Endothelial cell of umbilical vein (primary cell): Measurements from ENCODE around the gene TNFSF12. TPM values are rescaled to one million over a fixed set of nuclear protein-coding genes. Genes with fewer than 3 reads are reported as not detected.

Experiments used
- BruUV-seq: library from RNA; stranded (reverse); fragments of 400-500 nt; replicated peaks from 2 replicates; lab custom pipeline; 2021; lab: Mats Ljungman, UMichigan
- CTCF ChIA-PET: fragments of 300-600, 350-600 bp; sonication (Branson Sonifier 250); formaldehyde crosslinking; loops from one replicate; lab custom pipeline; 2021; ENCODE audit warnings: antibody characterized with exemption, inconsistent platforms; lab: Charles Lee
- POLR2A ChIA-PET: fragments of 300-600, 350-600 bp; sonication (Branson Sonifier 250); formaldehyde crosslinking; loops from one replicate; lab custom pipeline; 2021; ENCODE audit warnings: antibody characterized with exemption, inconsistent platforms; lab: Charles Lee
- DNase-seq: peaks from one replicate; pipeline ENCODE4 v3.0.0-alpha.2; 2011; ENCODE audit warnings: low read depth, low spot score
- FAIRE-seq: peaks from 2 replicates; lab custom pipeline; 2011; peaks lifted over from hg19 to GRCh38; lab: Jason Lieb, UNC
- H2AFZ ChIP-seq: 2 replicates; pipeline ENCODE4 v1.6.0; 2012; ENCODE audit warnings: low read depth, low read length, control low read depth, inconsistent platforms
- H3K27ac ChIP-seq: 2 replicates; pipeline ENCODE4 v1.5.1; 2011; ENCODE audit warnings: low read depth, mild to moderate bottlenecking, control low read depth, low read length, moderate library complexity; ENCODE audit not compliant: insufficient read depth
- H3K27me3 ChIP-seq, 2 experiments: 2 replicates each; pipeline versions ENCODE4 v1.6.0 to v1.6.1; 2011; ENCODE audit warnings: low read length in 2 of 2, mixed read lengths in 1 of 2; ENCODE audit not compliant: control insufficient read depth in 2 of 2, insufficient read depth in 2 of 2
- H3K36me3 ChIP-seq, 2 experiments: 2 replicates in 1 of 2; 3 replicates in 1 of 2; pipeline ENCODE4 v1.5.1; 2011; ENCODE audit warnings: low read length in 2 of 2, mild to moderate bottlenecking in 1 of 2, moderate library complexity in 1 of 2; ENCODE audit not compliant: control insufficient read depth in 2 of 2, insufficient read depth in 2 of 2; ENCODE audit errors: extremely low read depth in 1 of 2
- H3K4me1 ChIP-seq: 3 replicates; pipeline ENCODE4 v1.5.1; 2011; ENCODE audit warnings: mild to moderate bottlenecking, low read length; ENCODE audit not compliant: control insufficient read depth, insufficient read depth; ENCODE audit errors: extremely low read depth
- H3K4me2 ChIP-seq: 2 replicates; pipeline ENCODE4 v1.6.1; 2011; ENCODE audit warnings: low read length, control low read depth, mixed read lengths; ENCODE audit not compliant: insufficient read depth
- H3K4me3 ChIP-seq, 3 experiments: fragments of 200-600 bp in 1 of 3; sonication (generic), shearing (Covaris generic) in 1 of 3; replicated peaks in 1 of 3; 2 replicates each; pipeline ENCODE4 v1.5.1; 2011 to 2016; ENCODE audit warnings: control low read depth in 3 of 3, low read length in 3 of 3, mild to moderate bottlenecking in 2 of 3, inconsistent platforms in 1 of 3, low read depth in 1 of 3, moderate library complexity in 1 of 3; ENCODE audit not compliant: insufficient read depth in 1 of 3
- H3K79me2 ChIP-seq: 2 replicates; pipeline ENCODE4 v1.6.0; 2012; ENCODE audit warnings: low read length, inconsistent platforms; ENCODE audit not compliant: control insufficient read depth, insufficient read depth
- H3K9ac ChIP-seq: replicated peaks from 2 replicates; pipeline ENCODE3; 2011; ENCODE audit warnings: low read length, control low read depth; ENCODE audit not compliant: insufficient read depth; ENCODE audit errors: extremely low read depth
- H3K9me1 ChIP-seq: replicated peaks from 3 replicates; pipeline ENCODE4 v1.6.0; 2011; ENCODE audit warnings: mild to moderate bottlenecking, low read length; ENCODE audit not compliant: control insufficient read depth, insufficient read depth; ENCODE audit errors: extremely low read depth
- H3K9me3 ChIP-seq: replicated peaks from 2 replicates; pipeline ENCODE4 v1.5.1; 2012; ENCODE audit warnings: low read length, inconsistent platforms; ENCODE audit not compliant: control insufficient read depth, insufficient read depth
- H4K20me1 ChIP-seq: replicated peaks from 2 replicates; pipeline ENCODE3; 2011; ENCODE audit warnings: mild to moderate bottlenecking, low read length; ENCODE audit not compliant: control insufficient read depth, insufficient read depth; ENCODE audit errors: extremely low read depth
- EZH2 ChIP-seq: IDR thresholded peaks from 2 replicates; pipeline ENCODE4 v1.6.1; 2012; ENCODE audit warnings: borderline replicate concordance, low read depth, mild to moderate bottlenecking, moderate library complexity, low read length, inconsistent platforms; ENCODE audit not compliant: severe bottlenecking
- FOS ChIP-seq: IDR thresholded peaks from 2 replicates; pipeline ENCODE4 v1.6.1; 2011; ENCODE audit warnings: mild to moderate bottlenecking, low read length, moderate library complexity, borderline replicate concordance; ENCODE audit not compliant: insufficient read depth
- GATA2 ChIP-seq: IDR thresholded peaks from 2 replicates; pipeline ENCODE4 v1.7.0; 2011; ENCODE audit warnings: low read depth, mild to moderate bottlenecking, moderate library complexity, mixed read lengths, low read length; ENCODE audit not compliant: insufficient read length, insufficient read depth
- JUN ChIP-seq: IDR thresholded peaks from 2 replicates; pipeline ENCODE4 v1.6.1; 2011; ENCODE audit warnings: borderline replicate concordance, low read depth; ENCODE audit not compliant: insufficient read length, insufficient read depth
- MYC ChIP-seq: IDR thresholded peaks from one replicate; pipeline ENCODE4 v1.6.1; 2011; ENCODE audit warnings: mild to moderate bottlenecking, low read depth, low read length
- POLR2A ChIP-seq: IDR thresholded peaks from 2 replicates; pipeline ENCODE4 v1.6.1; 2012; ENCODE audit warnings: low read depth, mild to moderate bottlenecking, control low read depth, low read length
- POLR2AphosphoS5 ChIP-seq: IDR thresholded peaks from 2 replicates; pipeline ENCODE4 v1.6.1; 2012; ENCODE audit warnings: low read depth, mild to moderate bottlenecking, control low read depth, low read length, moderate library complexity; ENCODE audit not compliant: insufficient read depth
- dilution Hi-C: fragments of 300-500 bp; cut with MboI; formaldehyde crosslinking; loops from one replicate; pipeline ENCODE4 v1.15.0; 2019; ENCODE audit warnings: low sequenced_read_pairs; ENCODE audit not compliant: extremely low pct_ligation_motif_present
- intact Hi-C: fragments of 100-400 bp; cut with micrococcal nuclease; formaldehyde crosslinking; loops from one replicate; pipeline ENCODE4 v1.10.0; 2022
- polyA plus RNA-seq, 4 experiments: library from polyadenylated mRNA; depleted of rRNA in 3 of 4; stranded (reverse) in 3 of 4; unstranded in 1 of 4; fragments of >200 nt; gene quantifications; 2 replicates each; pipeline versions ENCODE4 v1.2.1 to v1.2.3, GENCODE V29; 2011 to 2012; ENCODE audit warnings: missing spikeins in 1 of 4
- total RNA-seq: library from RNA; stranded (reverse); gene quantifications from 2 replicates; pipeline ENCODE4 v1.2.3, GENCODE V29; 2021
- TF ChIP-seq, protein P1 (sequence below): IDR thresholded peaks from 2 replicates; pipeline ENCODE4 v1.6.1; 2011; ENCODE audit not compliant: insufficient read depth, insufficient read length
- TF ChIP-seq, protein P2 (sequence below), 2 donors: IDR thresholded peaks; 1 replicate in 1 of 2; 2 replicates in 1 of 2; pipeline ENCODE4 v1.5.1; 2011; ENCODE audit warnings: low read length in 2 of 2, mild to moderate bottlenecking in 2 of 2, moderate library complexity in 2 of 2, control low read depth in 1 of 2, inconsistent platforms in 1 of 2, low read depth in 1 of 2; ENCODE audit not compliant: insufficient read depth in 1 of 2; ENCODE audit errors: extremely low read depth in 1 of 2

TNFSF12 gene
- total and polyA plus RNA-seq, 2 donors (not counting 3 experiments of a cell fraction or from before 2014, with no cell fraction given), result 28.4 to 39.4 TPM

DNA sequence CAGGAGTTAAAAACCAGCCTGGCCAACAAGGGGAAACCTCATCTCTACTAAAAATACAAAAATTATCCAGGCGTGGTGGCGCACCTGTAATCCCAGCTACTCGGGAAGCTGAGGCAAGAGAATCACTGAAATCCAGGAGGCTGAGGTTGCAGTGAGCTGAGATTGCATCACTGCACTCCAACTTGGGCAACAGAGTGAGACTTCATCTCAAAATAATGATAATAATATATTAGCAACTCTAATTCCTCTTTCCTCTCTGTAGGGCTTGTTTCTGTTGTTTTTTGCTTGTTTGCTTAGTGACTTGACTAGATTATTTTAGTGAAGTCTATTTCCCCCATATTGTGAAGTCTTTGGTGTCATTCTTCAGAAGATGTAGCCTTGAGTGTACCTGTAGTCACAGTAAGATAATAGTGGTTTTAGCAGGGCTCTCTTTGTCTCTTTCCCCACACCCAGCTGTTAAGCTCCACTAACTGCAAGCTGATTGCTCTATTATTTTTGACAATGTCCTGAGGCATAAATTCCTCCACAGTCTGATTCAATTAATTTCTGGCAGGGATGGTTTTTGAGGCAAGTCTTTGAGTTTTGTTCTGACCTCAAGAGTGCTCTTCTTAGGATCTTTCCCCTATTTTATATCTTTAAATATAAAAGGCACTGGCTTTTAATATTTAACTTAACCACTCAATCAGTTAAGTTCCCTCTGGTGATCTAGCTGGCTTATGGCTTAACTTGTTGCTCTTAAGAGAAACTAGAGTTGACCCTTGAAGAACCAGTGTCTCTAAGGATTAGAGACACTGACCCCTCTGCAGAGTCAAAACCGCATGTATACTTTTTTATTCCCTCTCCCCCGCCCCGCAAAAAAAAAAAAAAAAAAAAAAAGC is 18.6 kb upstream of the TNFSF12 start:
- dilution Hi-C loops, result no loop called here
- Histone ChIP-seq H3K36me3 (no peaks in the 10 kb centered on the region), H3K27ac (no peak overlapping the region), H3K4me1 (no peaks in the 10 kb centered on the region), H3K4me3 (no peak overlapping the region), H3K9me1 (no peaks in the 10 kb centered on the region), H4K20me1 (no peaks in the 10 kb centered on the region), H3K9me3 (no peaks in the 10 kb centered on the region), H2AFZ (no peak overlapping the region), H3K9ac (no peak overlapping the region), H3K27me3 (no peaks in the 10 kb centered on the region), H3K4me2 (no peak overlapping the region), H3K79me2 (no peaks in the 10 kb centered on the region)
- TF ChIP-seq POLR2AphosphoS5 (no peak), MYC (no peak), POLR2A (no peak), JUN (no peak), FOS (no peak), EZH2 (no peak), GATA2 (no peak)
- TF ChIP-seq, protein P1, sequence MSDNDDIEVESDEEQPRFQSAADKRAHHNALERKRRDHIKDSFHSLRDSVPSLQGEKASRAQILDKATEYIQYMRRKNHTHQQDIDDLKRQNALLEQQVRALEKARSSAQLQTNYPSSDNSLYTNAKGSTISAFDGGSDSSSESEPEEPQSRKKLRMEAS, result no peak
- TF ChIP-seq, protein P2, sequence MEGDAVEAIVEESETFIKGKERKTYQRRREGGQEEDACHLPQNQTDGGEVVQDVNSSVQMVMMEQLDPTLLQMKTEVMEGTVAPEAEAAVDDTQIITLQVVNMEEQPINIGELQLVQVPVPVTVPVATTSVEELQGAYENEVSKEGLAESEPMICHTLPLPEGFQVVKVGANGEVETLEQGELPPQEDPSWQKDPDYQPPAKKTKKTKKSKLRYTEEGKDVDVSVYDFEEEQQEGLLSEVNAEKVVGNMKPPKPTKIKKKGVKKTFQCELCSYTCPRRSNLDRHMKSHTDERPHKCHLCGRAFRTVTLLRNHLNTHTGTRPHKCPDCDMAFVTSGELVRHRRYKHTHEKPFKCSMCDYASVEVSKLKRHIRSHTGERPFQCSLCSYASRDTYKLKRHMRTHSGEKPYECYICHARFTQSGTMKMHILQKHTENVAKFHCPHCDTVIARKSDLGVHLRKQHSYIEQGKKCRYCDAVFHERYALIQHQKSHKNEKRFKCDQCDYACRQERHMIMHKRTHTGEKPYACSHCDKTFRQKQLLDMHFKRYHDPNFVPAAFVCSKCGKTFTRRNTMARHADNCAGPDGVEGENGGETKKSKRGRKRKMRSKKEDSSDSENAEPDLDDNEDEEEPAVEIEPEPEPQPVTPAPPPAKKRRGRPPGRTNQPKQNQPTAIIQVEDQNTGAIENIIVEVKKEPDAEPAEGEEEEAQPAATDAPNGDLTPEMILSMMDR (IDR thresholded peaks at IDR 0.05; ENCODE audit: extremely low read depth in 1 of 2, insufficient read depth in 1 of 2, low read depth in 1 of 2, low read length in 2 of 2), result no peak
- POLR2A ChIA-PET, result no interaction called here
- no TSS peak for BruUV-seq
- CTCF ChIA-PET, result interaction anchor here (1.2 to 1.4 kb wide), 2 partner anchors 9 to 30 kb away, joined by 3 to 4 read pairs; no protein-coding TSS in a partner anchor
- DNase-seq (no peak), FAIRE-seq (no peak)
- intact Hi-C loops, result no loop called here
